Testis (tissue), 2 donors: ENCODE results near the gene PAQR7.

ENCODE experiments used
- POLR2A ChIP-seq: fragments of 450-650 bp; IDR thresholded peaks from one replicate; pipeline ENCODE4 v1.6.1; 2017; ENCODE audit warnings: antibody characterized with exemption, mild to moderate bottlenecking, moderate library complexity
- TF ChIP-seq, protein P1 (sequence below), 3 experiments: fragments of 450-650 bp in 2 of 3; fragments of 200-600 bp in 1 of 3; sonication (generic) in 1 of 3; IDR thresholded peaks; one replicate each; pipeline ENCODE4 v1.5.1; 2016 to 2019; ENCODE audit warnings: antibody characterized with exemption in 3 of 3, mild to moderate bottlenecking in 2 of 3, moderate library complexity in 1 of 3

DNA sequence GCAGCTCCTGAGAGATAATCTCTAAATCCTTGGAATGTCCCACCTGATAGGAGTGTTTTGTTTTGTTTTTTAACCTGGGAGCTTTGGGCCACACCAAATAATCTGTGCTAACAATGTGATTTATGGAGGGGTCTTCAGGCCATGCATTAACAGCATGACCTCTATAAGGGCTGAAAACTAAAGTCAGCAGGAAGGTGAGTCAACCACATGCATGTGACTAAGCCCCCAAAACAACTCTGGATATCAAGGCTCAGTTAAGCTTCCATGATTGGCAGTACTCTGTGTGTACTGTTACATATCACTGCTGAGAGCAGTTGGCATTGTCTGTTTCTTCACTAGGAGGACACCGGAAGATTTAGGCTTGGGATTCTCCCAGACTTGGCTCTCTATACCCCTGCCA lies 27.0 kb downstream of the PAQR7 start:
- TF ChIP-seq, protein P1, sequence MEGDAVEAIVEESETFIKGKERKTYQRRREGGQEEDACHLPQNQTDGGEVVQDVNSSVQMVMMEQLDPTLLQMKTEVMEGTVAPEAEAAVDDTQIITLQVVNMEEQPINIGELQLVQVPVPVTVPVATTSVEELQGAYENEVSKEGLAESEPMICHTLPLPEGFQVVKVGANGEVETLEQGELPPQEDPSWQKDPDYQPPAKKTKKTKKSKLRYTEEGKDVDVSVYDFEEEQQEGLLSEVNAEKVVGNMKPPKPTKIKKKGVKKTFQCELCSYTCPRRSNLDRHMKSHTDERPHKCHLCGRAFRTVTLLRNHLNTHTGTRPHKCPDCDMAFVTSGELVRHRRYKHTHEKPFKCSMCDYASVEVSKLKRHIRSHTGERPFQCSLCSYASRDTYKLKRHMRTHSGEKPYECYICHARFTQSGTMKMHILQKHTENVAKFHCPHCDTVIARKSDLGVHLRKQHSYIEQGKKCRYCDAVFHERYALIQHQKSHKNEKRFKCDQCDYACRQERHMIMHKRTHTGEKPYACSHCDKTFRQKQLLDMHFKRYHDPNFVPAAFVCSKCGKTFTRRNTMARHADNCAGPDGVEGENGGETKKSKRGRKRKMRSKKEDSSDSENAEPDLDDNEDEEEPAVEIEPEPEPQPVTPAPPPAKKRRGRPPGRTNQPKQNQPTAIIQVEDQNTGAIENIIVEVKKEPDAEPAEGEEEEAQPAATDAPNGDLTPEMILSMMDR (IDR thresholded peaks at IDR 0.05) = no peak
- TF ChIP-seq POLR2A = no peak
